SK-N-SH (cell line): ENCODE data around the gene PIGX.

ENCODE experiments used
- EZH2phosphoT487 ChIP-seq: fragments of 200-600 bp; sonication (generic); IDR thresholded peaks from 2 replicates; pipeline ENCODE4 v1.6.1; 2017; ENCODE audit warnings: low read depth, mixed run types, mild to moderate bottlenecking, antibody characterized with exemption, moderate library complexity, borderline replicate concordance
- RFX5 ChIP-seq: IDR thresholded peaks from 2 replicates; pipeline ENCODE4 v1.6.1; 2012; ENCODE audit warnings: mild to moderate bottlenecking, improper control_type of control experiment, low read length
- SIN3A ChIP-seq: IDR thresholded peaks from 2 replicates; pipeline ENCODE4 v1.6.1; 2012; ENCODE audit warnings: low read depth, mild to moderate bottlenecking, low read length, moderate library complexity, borderline replicate concordance
- TF ChIP-seq, protein P1 (sequence below): IDR thresholded peaks from 2 replicates; pipeline ENCODE4 v1.4.0; 2012; ENCODE audit warnings: low read depth, borderline replicate concordance
- TF ChIP-seq, protein P2 (sequence below): fragments of 200-600 bp; sonication (generic); IDR thresholded peaks from 2 replicates; pipeline ENCODE4 v1.6.1; 2017; ENCODE audit warnings: antibody characterized with exemption, mild to moderate bottlenecking, moderate library complexity

DNA sequence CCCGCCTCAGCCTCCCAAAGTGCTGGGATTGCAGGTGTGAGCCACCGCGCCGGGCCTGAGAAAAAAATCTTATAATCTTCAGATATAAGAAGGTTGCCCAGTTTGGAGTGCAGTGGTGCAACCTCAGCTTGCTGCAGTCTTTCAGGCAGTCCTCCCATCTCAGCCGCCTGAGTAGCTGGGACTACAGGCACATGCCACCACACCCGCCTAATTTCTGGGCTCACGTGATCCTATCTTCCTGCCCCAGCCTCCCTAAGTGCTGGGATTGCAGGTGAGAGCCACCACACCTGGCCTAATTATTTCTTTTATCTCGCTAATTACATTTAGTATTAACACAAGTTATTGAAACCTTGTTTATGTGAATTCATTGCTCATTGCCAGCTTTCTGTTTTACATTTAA, 41.0 kb downstream of the PIGX start:
- TF ChIP-seq, protein P1, sequence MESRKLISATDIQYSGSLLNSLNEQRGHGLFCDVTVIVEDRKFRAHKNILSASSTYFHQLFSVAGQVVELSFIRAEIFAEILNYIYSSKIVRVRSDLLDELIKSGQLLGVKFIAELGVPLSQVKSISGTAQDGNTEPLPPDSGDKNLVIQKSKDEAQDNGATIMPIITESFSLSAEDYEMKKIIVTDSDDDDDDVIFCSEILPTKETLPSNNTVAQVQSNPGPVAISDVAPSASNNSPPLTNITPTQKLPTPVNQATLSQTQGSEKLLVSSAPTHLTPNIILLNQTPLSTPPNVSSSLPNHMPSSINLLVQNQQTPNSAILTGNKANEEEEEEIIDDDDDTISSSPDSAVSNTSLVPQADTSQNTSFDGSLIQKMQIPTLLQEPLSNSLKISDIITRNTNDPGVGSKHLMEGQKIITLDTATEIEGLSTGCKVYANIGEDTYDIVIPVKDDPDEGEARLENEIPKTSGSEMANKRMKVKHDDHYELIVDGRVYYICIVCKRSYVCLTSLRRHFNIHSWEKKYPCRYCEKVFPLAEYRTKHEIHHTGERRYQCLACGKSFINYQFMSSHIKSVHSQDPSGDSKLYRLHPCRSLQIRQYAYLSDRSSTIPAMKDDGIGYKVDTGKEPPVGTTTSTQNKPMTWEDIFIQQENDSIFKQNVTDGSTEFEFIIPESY: no peak
- TF ChIP-seq, protein P2, sequence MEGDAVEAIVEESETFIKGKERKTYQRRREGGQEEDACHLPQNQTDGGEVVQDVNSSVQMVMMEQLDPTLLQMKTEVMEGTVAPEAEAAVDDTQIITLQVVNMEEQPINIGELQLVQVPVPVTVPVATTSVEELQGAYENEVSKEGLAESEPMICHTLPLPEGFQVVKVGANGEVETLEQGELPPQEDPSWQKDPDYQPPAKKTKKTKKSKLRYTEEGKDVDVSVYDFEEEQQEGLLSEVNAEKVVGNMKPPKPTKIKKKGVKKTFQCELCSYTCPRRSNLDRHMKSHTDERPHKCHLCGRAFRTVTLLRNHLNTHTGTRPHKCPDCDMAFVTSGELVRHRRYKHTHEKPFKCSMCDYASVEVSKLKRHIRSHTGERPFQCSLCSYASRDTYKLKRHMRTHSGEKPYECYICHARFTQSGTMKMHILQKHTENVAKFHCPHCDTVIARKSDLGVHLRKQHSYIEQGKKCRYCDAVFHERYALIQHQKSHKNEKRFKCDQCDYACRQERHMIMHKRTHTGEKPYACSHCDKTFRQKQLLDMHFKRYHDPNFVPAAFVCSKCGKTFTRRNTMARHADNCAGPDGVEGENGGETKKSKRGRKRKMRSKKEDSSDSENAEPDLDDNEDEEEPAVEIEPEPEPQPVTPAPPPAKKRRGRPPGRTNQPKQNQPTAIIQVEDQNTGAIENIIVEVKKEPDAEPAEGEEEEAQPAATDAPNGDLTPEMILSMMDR: no peak
- no peak for TF ChIP-seq SIN3A
- no peak for TF ChIP-seq RFX5
- no peak for TF ChIP-seq EZH2phosphoT487
